Pericardium fibroblast (primary cell): ENCODE data around the gene ICAM3. TPM values are rescaled to one million over a fixed set of nuclear protein-coding genes. Genes with fewer than 3 reads are reported as not detected.

Experiments
- total RNA-seq: library from RNA; depleted of rRNA; stranded (reverse); fragments of >200 nt; gene quantifications from 2 replicates; pipeline ENCODE4 v1.2.3, GENCODE V29; 2015

Gene ICAM3, protein sequence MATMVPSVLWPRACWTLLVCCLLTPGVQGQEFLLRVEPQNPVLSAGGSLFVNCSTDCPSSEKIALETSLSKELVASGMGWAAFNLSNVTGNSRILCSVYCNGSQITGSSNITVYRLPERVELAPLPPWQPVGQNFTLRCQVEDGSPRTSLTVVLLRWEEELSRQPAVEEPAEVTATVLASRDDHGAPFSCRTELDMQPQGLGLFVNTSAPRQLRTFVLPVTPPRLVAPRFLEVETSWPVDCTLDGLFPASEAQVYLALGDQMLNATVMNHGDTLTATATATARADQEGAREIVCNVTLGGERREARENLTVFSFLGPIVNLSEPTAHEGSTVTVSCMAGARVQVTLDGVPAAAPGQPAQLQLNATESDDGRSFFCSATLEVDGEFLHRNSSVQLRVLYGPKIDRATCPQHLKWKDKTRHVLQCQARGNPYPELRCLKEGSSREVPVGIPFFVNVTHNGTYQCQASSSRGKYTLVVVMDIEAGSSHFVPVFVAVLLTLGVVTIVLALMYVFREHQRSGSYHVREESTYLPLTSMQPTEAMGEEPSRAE
- total RNA-seq = 6.8 and 7.8 TPM in 2 replicates

DNA sequence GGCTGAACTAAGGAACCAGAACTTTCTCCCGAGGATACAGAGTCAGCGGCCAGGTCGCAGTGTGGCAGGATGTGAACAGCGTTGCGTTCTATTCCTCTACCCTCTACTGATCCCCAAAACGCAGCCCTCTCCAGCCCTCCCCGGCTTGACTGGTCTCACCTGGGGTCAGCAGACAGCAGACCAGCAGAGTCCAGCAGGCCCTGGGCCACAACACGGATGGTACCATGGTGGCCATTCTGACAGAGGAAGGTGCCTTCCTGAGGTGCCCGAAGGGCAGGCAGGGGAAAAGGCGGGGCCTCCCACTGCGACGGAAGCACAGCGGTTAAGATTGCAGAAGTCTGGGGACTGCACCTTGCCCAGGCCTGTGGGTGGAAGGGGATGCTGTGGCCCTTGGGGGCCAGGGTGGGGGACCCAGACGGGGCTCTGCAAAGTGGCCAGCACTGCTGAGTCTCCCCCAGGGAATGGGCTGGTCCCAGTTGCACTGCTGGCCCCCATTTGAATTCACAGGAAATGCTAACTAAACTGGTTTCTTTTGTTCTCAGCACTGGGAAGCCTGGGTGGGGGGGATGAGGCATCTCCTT is at the start of gene ICAM3:
ICAM3 (minus strand) TSS at position 245 of the 581 bp plus-strand sequence; CDS start at position 235, 10 bp downstream.

DNA sequence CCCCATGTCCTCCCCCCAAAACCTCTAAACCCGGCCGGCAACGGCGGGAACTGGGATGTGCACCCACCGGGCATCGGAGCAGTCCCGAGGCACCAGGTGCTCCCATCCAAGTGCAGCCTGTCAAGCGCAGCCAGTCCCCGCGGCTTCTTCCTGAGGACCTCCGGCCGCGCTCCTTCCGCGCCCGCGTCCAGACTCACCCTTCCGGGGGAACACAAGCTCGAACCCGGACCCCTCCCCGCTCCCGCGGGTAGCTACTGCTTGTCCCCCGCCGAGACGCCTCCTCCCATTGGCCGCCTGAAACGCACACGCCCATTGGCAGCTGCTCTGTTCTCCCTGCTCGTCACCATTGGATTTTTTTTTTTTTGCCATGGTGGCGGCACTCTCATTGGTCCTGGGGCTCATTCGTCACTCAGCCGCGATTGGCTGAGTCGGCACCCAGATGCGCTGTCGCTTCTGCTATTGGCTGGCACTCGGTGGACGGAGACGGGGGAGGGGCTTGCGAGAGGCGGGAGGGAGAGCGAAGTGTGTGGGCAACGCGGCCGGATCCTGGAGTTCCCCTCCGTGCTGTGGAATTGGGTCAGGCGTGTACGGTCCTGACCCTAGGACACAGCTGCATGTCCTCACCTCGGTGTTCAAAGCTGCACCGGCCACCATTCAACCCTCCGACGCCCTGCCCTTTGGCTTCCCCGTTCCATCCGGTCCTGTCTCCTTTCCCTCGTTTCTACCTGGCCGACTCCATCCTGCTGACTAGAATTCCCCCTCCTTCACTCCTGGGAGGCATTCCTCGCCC is 41.1 kb upstream of the ICAM3 start, which contains the start of gene TYK2:
TYK2 (minus strand) TSS at position 260 of the 790 bp plus-strand sequence. CDS start 2,166 bp downstream, outside the sequence.

DNA sequence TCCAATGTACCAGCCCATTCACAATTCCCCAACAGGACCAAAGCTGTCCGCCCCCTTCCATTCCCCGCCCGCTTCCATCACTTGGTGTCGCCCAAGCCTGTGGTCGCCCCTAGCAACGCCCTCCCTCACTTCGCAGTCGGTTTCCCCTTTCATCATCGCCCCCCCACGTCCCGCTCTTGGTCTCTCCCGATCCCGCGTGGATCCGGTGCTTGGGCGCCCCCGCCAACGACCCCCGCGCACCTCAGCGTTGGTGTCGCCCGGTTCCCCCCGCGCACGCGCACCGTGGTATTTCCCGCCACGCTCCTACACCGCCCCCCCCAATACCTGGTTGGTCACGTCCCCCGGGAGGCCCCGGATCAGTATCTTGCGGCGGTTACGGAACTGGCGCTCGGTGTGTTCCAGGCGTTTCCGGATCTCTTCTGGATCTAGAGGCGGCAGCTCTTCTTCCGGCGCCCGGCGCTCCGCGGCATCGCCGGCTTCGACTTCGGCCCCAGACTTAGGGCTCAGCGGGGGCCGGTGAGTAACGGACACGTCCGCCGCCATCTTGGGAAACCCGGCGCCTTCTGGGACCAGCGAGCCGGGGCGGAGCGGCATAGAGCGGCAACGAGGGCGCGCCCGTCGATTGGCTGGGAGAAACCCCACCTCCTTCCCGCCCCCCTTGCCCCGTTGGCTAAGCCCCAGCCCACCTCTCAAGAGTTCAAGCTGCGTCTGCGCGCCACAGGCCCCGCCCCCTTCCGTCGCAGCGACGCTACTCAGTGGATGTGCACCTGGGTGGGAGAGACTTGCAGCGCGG is 6.3 kb downstream of the ICAM3 start, which contains the start of gene RAVER1:
RAVER1 (minus strand) TSS at position 565 of the 793 bp plus-strand sequence; CDS start at position 543, 22 bp downstream.

DNA sequence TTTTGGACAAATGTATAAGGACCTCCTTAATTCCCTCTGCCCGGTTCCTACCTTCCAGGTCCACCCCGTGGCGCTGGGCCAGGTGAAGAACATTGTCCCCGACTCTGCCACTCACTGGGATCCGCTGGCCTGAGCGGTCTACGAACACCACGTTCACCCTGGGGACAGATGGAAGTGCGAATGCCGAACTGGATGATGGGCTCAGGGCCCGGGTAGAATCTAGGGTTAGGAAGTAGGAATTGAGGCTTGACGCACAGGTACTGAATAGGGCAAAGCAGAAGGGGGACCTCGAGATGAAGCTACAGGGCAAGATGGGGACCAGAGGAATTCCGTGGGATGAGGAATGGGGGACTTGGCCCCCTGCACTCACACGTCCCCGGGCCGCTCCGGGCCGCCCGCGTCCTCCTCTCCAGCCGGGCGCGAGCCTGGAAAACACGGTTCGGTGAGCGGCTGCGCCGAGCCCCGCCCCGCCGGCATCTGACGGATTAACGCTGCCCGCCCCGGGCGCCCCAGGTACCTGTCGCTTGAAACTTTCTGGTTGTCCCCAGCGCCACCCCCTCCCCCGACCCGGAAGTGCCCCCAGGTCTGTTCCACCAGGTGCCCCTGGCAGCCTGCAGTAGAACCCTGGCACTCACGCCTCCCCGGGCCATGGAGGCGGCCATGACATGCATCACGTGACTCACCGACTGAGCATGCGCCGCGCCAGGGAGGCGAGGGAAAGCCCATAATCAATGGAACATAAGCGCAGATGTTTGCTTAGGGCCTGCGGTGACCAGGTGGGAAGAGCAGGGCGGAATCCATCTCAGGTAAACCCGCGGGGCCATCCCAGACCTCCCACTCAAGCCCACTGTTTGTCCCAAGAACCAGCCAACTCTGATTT is 23.8 kb downstream of the ICAM3 start, which contains the start of gene FDX2:
FDX2 (minus strand) TSS at position 681 of the 880 bp plus-strand sequence; CDS start at position 662, 19 bp downstream.

DNA sequence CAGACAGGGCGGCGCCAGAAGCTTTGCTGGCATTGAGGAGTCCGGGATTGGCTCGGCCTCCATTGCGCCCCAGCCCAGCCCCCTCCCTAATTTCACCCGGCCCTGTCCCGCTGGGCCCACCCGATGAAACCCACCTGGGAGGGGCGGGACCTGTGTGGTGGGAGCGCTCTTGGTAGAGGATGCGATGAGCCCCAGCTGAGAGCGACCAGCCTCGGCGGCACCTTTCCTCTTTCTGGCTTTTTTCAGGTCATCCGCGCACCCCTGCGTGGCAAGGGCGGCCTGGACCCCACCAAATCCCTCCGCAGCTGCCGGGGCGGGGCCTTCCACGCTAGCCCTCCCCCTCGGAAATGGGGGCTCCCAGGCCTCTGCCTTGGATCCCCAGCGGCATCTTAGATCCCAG is 30.0 kb downstream of the ICAM3 start, which contains the start of gene ZGLP1:
ZGLP1 (minus strand) TSS at position 393 of the 400 bp plus-strand sequence.

DNA sequence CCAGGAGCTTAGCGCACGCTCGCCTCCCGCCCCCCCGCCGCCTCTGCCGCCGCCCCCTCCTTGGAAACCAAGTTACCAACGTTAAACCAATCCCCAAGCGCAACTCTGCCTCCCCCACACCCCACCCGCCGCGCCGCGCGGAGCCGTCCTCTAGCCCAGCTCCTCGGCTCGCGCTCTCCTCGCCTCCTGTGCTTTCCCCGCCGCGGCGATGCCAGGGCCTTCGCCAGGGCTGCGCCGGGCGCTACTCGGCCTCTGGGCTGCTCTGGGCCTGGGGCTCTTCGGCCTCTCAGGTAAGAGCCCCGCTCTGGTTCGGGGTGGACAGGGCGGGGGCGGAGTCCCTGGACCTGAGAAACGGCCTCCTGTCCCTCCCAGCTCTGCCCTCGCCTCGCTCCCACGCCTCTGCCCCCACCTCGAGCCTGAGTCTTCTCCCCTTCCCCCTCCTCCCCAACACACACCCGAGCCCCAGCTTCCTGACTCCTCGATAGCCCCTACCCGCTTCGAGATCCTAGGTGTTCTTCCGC is 49.5 kb downstream of the ICAM3 start, which contains the start of gene ICAM5:
ICAM5 (plus strand) TSS at position 117 of the 521 bp plus-strand sequence; CDS start at position 209, 92 bp downstream.

DNA sequence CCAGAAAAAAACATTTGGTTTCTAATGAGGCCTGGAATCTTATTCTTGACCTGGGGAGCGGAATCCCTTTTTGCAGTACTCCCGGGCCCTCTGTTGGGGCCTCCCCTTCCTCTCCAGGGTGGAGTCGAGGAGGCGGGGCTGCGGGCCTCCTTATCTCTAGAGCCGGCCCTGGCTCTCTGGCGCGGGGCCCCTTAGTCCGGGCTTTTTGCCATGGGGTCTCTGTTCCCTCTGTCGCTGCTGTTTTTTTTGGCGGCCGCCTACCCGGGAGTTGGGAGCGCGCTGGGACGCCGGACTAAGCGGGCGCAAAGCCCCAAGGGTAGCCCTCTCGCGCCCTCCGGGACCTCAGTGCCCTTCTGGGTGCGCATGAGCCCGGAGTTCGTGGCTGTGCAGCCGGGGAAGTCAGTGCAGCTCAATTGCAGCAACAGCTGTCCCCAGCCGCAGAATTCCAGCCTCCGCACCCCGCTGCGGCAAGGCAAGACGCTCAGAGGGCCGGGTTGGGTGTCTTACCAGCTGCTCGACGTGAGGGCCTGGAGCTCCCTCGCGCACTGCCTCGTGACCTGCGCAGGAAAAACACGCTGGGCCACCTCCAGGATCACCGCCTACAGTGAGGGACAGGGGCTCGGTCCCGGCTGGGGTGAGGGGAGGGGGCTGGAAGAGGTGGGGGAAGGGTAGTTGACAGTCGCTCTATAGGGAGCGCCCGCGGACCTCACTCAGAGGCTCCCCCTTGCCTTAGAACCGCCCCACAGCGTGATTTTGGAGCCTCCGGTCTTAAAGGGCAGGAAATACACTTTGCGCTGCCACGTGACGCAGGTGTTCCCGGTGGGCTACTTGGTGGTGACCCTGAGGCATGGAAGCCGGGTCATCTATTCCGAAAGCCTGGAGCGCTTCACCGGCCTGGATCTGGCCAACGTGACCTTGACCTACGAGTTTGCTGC is 52.4 kb downstream of the ICAM3 start, which contains the start of gene ICAM4:
ICAM4 (plus strand) TSS at position 153 of the 935 bp plus-strand sequence; CDS start at position 211, 58 bp downstream.

Other genes with a start within 250 kb of the ICAM3 start
- gene ANGPTL6, start 236.9 kb downstream of the ICAM3 start, total RNA-seq = 0.09 and 1.2 TPM in 2 replicates
- 31.0 and 34.0 TPM in 2 replicates for gene PPAN, start 233.3 kb downstream of the ICAM3 start, total RNA-seq
- gene P2RY11, start 227.9 kb downstream of the ICAM3 start, total RNA-seq = 2.0 and 3.9 TPM in 2 replicates
- 257 and 269 TPM in 2 replicates for gene EIF3G, start 219.7 kb downstream of the ICAM3 start, total RNA-seq
- gene DNMT1, start 144.7 kb downstream of the ICAM3 start, total RNA-seq = 44.7 and 52.4 TPM in 2 replicates
- gene S1PR2, start 108.3 kb downstream of the ICAM3 start, total RNA-seq = 37.7 and 40.0 TPM in 2 replicates
- gene MRPL4, start 87.4 kb downstream of the ICAM3 start, total RNA-seq = 75.4 and 86.2 TPM in 2 replicates
- gene ICAM1, start 68.5 kb downstream of the ICAM3 start, total RNA-seq = 43.5 and 55.2 TPM in 2 replicates
- gene ICAM4, start 52.7 kb downstream of the ICAM3 start, total RNA-seq = 0.60 and 4.1 TPM in 2 replicates
- gene ICAM5, start 49.7 kb downstream of the ICAM3 start, total RNA-seq = 2.6 and 4.2 TPM in 2 replicates
- gene ZGLP1, start 29.8 kb downstream of the ICAM3 start, total RNA-seq = 1.5 and 3.0 TPM in 2 replicates
- 20.1 and 26.8 TPM in 2 replicates for gene FDX2, start 23.6 kb downstream of the ICAM3 start, total RNA-seq
- 20.7 and 32.5 TPM in 2 replicates for gene RAVER1, start 6.1 kb downstream of the ICAM3 start, total RNA-seq
- gene TYK2, start 40.9 kb upstream of the ICAM3 start, total RNA-seq = 68.0 and 74.8 TPM in 2 replicates
- 157 and 169 TPM in 2 replicates for gene CDC37, start 63.9 kb upstream of the ICAM3 start, total RNA-seq
- gene PDE4A, start 80.9 kb upstream of the ICAM3 start, total RNA-seq = 5.4 and 15.4 TPM in 2 replicates
- gene KEAP1, start 163.7 kb upstream of the ICAM3 start, total RNA-seq = 53.6 and 78.1 TPM in 2 replicates
- gene S1PR5, start 177.8 kb upstream of the ICAM3 start, total RNA-seq = 1.1 and 5.4 TPM in 2 replicates
- gene ATG4D, start 204.3 kb upstream of the ICAM3 start, total RNA-seq = 15.8 and 28.4 TPM in 2 replicates
- 11.3 and 14.1 TPM in 2 replicates for gene KRI1, start 226.4 kb upstream of the ICAM3 start, total RNA-seq
- gene CDKN2D, start 229.4 kb upstream of the ICAM3 start, total RNA-seq = 2.3 and 5.7 TPM in 2 replicates
- 2.3 TPM in 1 of 2 replicates, not detected in the other for gene AP1M2, start 247.7 kb upstream of the ICAM3 start, total RNA-seq